ENCODE data around the gene TAX1BP1. TPM values are rescaled to one million over a fixed set of nuclear protein-coding genes. Genes with fewer than 3 reads are reported as not detected.
"Not testable (repeated sequence)": the region's sequence is repeated elsewhere in the genome, so short reads cannot be mapped to it uniquely, and the experiment has no call there.

Gene TAX1BP1
- polyA plus RNA-seq, 1 donor = 132 TPM

- no peak for DNase-seq
Measured at GRCh38 chr7:27737178-27737577, 2.8 kb upstream of the TAX1BP1 start.

- no peak for DNase-seq
Measured at GRCh38 chr7:27737616-27738015, 2.3 kb upstream of the TAX1BP1 start.

GRCh38 chr7:27739301-27739908, 557 bp upstream of the TAX1BP1 start:
- DNase-seq = no peak

GRCh38 chr7:27740449-27741086, 606 bp downstream of the TAX1BP1 start:
- DNase-seq = peak; percentile 86

- DNase-seq = not testable (repeated sequence)
Measured at GRCh38 chr7:27742091-27742710, 2.2 kb downstream of the TAX1BP1 start.

GRCh38 chr7:27745064-27745583, 5.2 kb downstream of the TAX1BP1 start:
- peak; percentile 46 for DNase-seq

- no peak for DNase-seq
Measured at GRCh38 chr7:27746486-27746885, 6.5 kb downstream of the TAX1BP1 start.

GRCh38 chr7:27746978-27747377, 7.0 kb downstream of the TAX1BP1 start:
- no peak for DNase-seq

DNA sequence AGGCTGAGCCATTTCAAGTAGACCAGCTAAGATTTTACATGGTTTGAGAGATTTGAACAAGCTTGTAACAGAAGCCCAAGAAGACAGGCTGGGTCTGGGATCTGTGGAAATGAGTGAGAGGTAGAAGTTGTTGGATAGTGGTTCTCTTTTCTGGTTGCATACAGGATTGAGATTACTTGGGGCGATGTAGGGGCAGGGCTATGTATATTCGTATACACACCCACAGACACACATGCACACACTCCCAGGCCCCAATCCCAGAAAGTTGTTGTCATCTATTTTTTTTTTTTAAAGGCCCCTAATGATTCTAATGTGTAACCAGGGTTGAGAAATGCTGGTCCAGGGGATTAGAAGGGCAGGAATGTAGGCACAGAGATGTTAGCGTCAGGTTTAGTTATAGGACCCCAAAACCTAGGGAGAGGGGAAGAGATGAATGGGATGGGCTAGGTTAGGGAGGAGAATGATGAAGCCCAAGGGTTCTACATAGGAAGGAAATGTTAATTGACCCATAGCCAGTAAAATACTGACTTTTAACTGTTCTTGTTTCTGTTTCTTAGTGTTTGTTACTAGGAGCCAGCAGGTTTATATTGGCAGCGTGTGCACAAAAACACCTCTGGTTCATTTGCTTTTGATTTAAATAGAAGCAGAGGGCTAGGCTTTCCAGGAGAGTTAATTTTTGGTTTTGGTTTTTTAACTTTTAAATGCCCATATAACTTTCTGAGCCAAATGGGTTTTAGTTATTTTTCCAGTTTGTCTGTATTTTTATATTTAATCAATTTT, 7.8 kb downstream of the TAX1BP1 start:
- no peak for DNase-seq

GRCh38 chr7:27750316-27750715, 10.4 kb downstream of the TAX1BP1 start:
- DNase-seq = no peak

GRCh38 chr7:27751888-27752660, 12.1 kb downstream of the TAX1BP1 start:
- DNase-seq = no peak

DNA sequence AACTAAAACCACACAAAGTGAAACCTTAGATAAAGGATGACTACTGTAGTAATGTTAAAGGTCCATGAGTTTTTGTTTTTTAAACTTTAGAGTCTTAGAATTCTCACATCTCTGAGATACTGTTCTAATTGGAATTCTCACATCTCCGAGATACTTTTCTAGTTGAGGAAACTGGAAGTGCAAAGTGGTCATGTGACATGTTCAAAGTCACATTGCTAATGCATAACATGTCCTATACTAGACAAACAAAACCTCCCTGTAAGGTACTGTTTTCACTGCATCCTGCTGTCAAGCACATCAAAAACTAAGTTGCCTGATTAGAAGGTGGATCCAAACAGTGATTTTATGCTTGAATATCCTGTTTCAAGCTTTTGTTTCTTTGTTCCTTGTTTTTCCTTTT, 13.9 kb downstream of the TAX1BP1 start:
- DNase-seq = no peak

GRCh38 chr7:27756298-27756697, 16.3 kb downstream of the TAX1BP1 start:
- DNase-seq = no peak

- DNase-seq = no peak
Measured at GRCh38 chr7:27759491-27759890, 19.5 kb downstream of the TAX1BP1 start.

DNA sequence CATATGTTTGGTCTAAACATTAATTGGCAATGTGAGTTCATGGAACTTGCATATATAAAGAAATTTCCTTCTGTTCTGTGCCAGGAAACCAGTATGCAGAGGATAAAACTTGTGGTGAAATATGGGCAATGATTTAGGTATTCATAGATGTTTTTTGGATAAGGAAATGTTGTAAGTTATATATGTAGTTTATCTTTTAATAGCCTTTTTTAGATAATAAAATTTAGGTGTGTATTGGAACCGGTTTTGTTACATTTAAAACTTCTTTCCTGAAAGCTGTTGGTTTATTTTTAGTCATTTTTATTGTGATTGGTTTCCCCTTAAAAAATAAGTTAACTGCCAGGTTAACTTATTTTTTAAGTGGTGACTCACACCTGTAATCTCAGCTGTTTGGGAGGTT, 22.1 kb downstream of the TAX1BP1 start:
- DNase-seq = no peak

GRCh38 chr7:27763983-27764508, 24.1 kb downstream of the TAX1BP1 start:
- DNase-seq = no peak

DNA sequence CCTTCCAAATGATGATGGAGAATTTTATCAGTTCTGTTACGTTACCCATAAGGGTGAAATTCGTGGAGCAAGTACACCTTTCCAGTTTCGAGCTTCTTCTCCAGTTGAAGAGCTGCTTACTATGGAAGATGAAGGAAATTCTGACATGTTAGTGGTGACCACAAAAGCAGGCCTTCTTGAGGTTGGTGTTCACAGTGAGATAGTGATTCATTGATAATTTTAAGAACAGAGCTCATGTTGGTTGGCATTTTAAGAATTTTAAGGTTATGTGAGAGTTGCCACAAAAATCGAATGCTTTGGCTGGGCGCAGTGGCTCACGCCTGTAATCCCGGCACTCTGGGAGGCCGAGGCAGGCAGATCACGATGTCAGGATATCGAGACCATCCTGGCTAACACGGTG, 25.9 kb downstream of the TAX1BP1 start:
- DNase-seq = no peak

DNA sequence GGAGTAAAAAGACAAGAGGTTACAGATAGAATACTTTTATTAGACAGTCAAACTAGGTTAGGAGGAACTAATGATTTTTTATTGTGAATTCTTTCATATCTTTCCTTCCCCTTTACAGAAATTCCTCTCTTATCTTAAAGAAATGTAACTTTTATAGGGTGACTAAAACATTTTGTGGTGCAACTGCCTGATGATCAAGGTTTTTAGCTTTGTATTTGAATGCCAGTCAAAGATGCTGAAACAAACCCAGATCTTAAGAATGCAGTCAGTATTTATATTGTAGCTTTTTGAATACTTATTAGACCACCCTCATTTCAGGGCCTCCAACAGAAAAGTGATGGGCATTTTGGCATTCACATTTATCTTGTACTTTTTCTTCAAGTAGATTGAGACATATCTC, 27.4 kb downstream of the TAX1BP1 start:
- DNase-seq = no peak

DNA sequence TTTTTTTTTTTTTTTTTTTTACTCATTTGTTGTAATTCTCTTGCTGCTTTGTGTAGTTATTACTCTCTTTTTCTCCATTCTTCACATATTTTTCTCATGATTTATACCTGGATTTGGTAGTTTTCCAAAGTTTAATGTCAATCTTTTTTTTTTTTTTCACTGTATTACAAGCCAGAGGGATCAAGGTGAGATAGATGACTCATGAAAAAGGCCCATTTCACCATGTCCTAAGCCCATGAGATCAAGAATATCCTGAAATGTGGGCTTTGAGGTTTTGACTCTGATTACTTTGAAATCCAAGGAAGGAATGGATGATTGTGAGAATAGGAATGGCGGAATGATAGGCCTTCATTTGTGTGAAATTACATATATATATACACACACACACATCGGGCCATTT, 31.1 kb downstream of the TAX1BP1 start:
- no peak for DNase-seq

GRCh38 chr7:27774717-27775328, 34.9 kb downstream of the TAX1BP1 start:
- peak; percentile 31 for DNase-seq

DNA sequence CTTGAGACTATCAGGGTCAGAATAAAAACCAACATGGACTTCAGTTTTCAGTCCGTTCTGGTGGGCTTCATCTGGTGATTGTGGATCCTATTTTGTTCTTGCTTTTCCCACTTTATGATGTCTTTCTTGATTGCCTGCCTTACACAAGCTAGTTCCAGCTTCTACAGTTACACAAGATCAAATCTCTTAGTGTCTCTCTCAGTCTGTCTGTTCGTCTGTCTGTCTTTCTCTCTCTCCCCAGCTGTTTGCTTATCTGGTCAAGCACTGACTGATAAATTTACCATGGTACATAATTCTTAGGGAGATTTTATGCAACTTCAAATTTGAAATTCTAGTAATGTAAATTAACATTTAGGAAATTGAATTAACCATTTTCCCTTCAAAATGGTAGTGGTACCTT, 35.8 kb downstream of the TAX1BP1 start:
- no peak for DNase-seq
